ENCODE data around the gene FBXL17. TPM values are rescaled to one million over a fixed set of nuclear protein-coding genes. Genes with fewer than 3 reads are reported as not detected.

FBXL17 gene
- total and polyA plus RNA-seq, 2 of the 4 experiments (the other 2 are of a cell fraction) = 3.9 to 8.1 TPM

DNA sequence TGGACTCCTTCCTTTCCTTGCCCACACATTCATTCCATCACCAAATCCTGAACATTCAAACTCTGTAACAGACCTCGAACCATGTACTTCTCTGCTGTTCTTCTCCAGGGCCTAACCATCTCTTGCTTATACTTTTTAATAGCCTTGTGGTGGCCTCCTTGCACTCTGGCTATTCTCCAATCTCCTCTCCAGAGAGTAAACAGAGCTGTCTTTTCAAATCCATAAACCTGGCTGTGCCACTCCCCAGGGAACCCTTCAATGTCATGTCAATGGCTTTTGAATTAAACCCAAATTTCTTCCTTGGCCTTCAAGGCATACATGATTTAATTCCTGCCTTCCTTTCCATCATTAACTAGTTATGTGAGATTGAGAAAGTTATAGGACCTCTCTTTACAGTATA is 433.5 kb downstream of the FBXL17 start:
- intact Hi-C loops (cut with micrococcal nuclease) (no loop called here), dilution Hi-C loops (cut with HindIII; ENCODE audit: low sequenced_read_pairs, unreplicated experiment) (no loop called here), in situ Hi-C loops (cut with MboI; ENCODE audit: low sequenced_read_pairs) (no loop called here)
- WGBS, 2 experiments (ENCODE audit: extremely low coverage in 2 of 2, insufficient read length in 1 of 2) = 83% methylated on average over 1 of the region's 1 CpG; no CpG with 5 or more reads in 1 of the 2 experiments
- no peaks in the 10 kb centered on the region for H3K27me3 ChIP-seq (ENCODE audit: control insufficient read depth, insufficient read depth, low read length)
- no peak overlapping the region for H4K8ac ChIP-seq (ENCODE audit: low read depth in 2 of 2, low read length in 2 of 2)
- no peaks in the 10 kb centered on the region; the same call in 1 of the 2 replicates for H3K9me1 ChIP-seq (ENCODE audit: insufficient read depth, low read length)
- BruUV-seq (replicated peaks) = no TSS peak
- DNase-seq (no peak), ATAC-seq (ENCODE audit: low read depth) (no peak)
- H3K27ac ChIP-seq (ENCODE audit: insufficient read depth, low read length) = no peak overlapping the region
- no peak overlapping the region for H3K14ac ChIP-seq (replicated peaks; ENCODE audit: low read depth, low read length)
- no peaks in the 10 kb centered on the region for H3K4me1 ChIP-seq (ENCODE audit: control insufficient read depth, insufficient read depth, low read length)
- no peak overlapping the region for H3K18ac ChIP-seq (ENCODE audit: low read depth, low read length)
- no peak overlapping the region for H2BK120ac ChIP-seq (ENCODE audit: low read depth, low read length)
- H3K9me3 ChIP-seq (ENCODE audit: control insufficient read depth, insufficient read depth, low read length) = no peaks in the 10 kb centered on the region
- CTCF ChIA-PET = no interaction called here
- no peak overlapping the region for H2AK5ac ChIP-seq (ENCODE audit: low read depth, low read length)
- no peak overlapping the region for H2AFZ ChIP-seq (replicated peaks; ENCODE audit: low read length, poor library complexity)
- H4K91ac ChIP-seq (ENCODE audit: insufficient read depth, low read depth, low read length) = no peak overlapping the region
- no peak overlapping the region for H2BK5ac ChIP-seq (ENCODE audit: low read depth, low read length, poor library complexity, severe bottlenecking)
- H3K36me3 ChIP-seq (ENCODE audit: control insufficient read depth, insufficient read depth, low read length) = no peaks in the 10 kb centered on the region
- POLR2A ChIA-PET (ENCODE audit: unreplicated experiment) = no interaction called here
- H3K4me3 ChIP-seq (ENCODE audit: insufficient read depth, low read depth, low read length) = no peak overlapping the region
- H3K79me1 ChIP-seq (ENCODE audit: low read depth in 1 of 2, low read length in 2 of 2) = no peaks in the 10 kb centered on the region
- H2BK20ac ChIP-seq (ENCODE audit: low read depth, low read length) = no peak overlapping the region
- H2AK9ac ChIP-seq (replicated peaks; ENCODE audit: low read depth, low read length, poor library complexity) = no peak overlapping the region
- no peak overlapping the region for H3K4me2 ChIP-seq (ENCODE audit: low read depth, low read length)
- no peak overlapping the region for H3K4ac ChIP-seq (ENCODE audit: low read depth, low read length)
- H2BK15ac ChIP-seq (ENCODE audit: low read depth, low read length) = no peak overlapping the region
- no peak overlapping the region for H4K5ac ChIP-seq (ENCODE audit: low read depth, low read length)
- H3K9ac ChIP-seq (ENCODE audit: low read depth, low read length) = no peak overlapping the region
- TF ChIP-seq NFE2L2 (IDR thresholded peaks at IDR 0.05; ENCODE audit: low read depth, low read length) = no peak
- no peak for TF ChIP-seq MAFK (IDR thresholded peaks at IDR 0.05; ENCODE audit: low read depth, low read length)
- no peak for TF ChIP-seq CHD1 (IDR thresholded peaks at IDR 0.05; ENCODE audit: low read depth, low read length)
- TF ChIP-seq CTCF (conservative IDR thresholded peaks at IDR 0.05; ENCODE audit: low read depth, low read length) = no peak
- TF ChIP-seq USF2 (IDR thresholded peaks at IDR 0.05; ENCODE audit: low read depth, low read length) = no peak
- no peak for TF ChIP-seq POLR2A (IDR thresholded peaks at IDR 0.05; ENCODE audit: low read depth, low read length)
- no peak for TF ChIP-seq RCOR1 (IDR thresholded peaks at IDR 0.05; ENCODE audit: insufficient replicate concordance, low read length)
- TF ChIP-seq, protein P1, sequence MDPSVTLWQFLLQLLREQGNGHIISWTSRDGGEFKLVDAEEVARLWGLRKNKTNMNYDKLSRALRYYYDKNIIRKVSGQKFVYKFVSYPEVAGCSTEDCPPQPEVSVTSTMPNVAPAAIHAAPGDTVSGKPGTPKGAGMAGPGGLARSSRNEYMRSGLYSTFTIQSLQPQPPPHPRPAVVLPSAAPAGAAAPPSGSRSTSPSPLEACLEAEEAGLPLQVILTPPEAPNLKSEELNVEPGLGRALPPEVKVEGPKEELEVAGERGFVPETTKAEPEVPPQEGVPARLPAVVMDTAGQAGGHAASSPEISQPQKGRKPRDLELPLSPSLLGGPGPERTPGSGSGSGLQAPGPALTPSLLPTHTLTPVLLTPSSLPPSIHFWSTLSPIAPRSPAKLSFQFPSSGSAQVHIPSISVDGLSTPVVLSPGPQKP (IDR thresholded peaks at IDR 0.05; ENCODE audit: borderline replicate concordance, low read depth, low read length) = no peak
- TF ChIP-seq CEBPB (IDR thresholded peaks at IDR 0.05; ENCODE audit: low read depth, low read length) = no peak
- TF ChIP-seq MXI1 (IDR thresholded peaks at IDR 0.05; ENCODE audit: borderline replicate concordance, low read depth, low read length) = no peak
- no peak for TF ChIP-seq FOS (IDR thresholded peaks at IDR 0.05; ENCODE audit: low read depth, low read length)
- no peak for TF ChIP-seq BHLHE40 (IDR thresholded peaks at IDR 0.05; ENCODE audit: low read depth, low read length)
- TF ChIP-seq RFX5 (IDR thresholded peaks at IDR 0.05; ENCODE audit: low read depth, low read length) = no peak
- TF ChIP-seq MAZ (IDR thresholded peaks at IDR 0.05; ENCODE audit: borderline replicate concordance, low read depth, low read length) = no peak
- no peak for TF ChIP-seq RAD21 (IDR thresholded peaks at IDR 0.05; ENCODE audit: low read length)
- no peak for TF ChIP-seq SMC3 (IDR thresholded peaks at IDR 0.05; ENCODE audit: low read depth, low read length)
- no peaks in the 10 kb centered on the region for H4K20me1 ChIP-seq (ENCODE audit: insufficient read depth, low read length)
- no peak overlapping the region for H3K56ac ChIP-seq (ENCODE audit: extremely low read depth, insufficient read depth, low read length)
- no peak overlapping the region for H3K23ac ChIP-seq (ENCODE audit: low read depth, low read length)

Measured in IMR-90 (cell line).